HG03108 (cell line): ENCODE results near the gene HECTD1.
"Not testable (repeated sequence)": the region's sequence is repeated elsewhere in the genome, so short reads cannot be mapped to it uniquely, and the experiment has no call there.

Experiments
- ATAC-seq: cut with Tn5 transposase; IDR thresholded peaks from one replicate; pipeline ENCODE4 v1.9.1; 2021; ENCODE audit warnings: moderate library complexity; ENCODE audit not compliant: unreplicated experiment

HECTD1 gene

DNA sequence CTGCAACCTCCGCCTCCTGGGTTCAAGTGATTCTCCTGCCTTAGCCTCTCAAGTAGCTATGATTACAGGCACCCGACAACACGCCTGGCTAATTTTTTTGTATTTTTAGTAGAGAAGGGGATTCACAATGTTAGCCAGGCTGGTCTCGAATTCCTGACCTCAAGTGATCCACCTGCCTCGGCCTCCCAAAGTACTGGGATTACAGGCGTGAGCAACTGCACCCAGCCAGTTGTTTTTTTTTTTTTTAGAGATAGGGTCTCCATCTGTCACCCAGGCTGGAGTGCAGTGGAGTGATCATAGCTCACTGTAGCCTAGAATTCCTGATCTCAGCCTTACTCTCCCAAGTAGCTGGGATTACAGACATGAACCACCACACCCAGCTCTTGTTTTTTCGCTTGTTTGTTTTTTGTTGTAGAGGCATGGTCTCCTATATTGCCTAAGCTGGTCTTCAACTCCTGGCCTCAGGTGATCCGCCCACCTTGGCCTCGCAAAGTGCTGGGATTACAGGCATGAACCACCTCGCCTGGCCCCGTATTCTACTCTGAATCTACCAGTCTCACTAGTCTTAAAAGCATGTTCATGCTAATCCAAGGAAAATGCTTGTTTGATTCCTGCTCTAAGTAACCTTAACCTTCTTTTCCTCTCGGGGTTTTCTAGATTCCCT lies 149.8 kb downstream of the HECTD1 start:
- ATAC-seq, result no peak

GRCh38 chr14:31057035-31057434 lies 150.6 kb downstream of the HECTD1 start:
- no peak for ATAC-seq

- ATAC-seq, result not testable (repeated sequence)
These were observed 154.5 kb downstream of the HECTD1 start for GRCh38 chr14:31052905-31053586.

- ATAC-seq, result no peak
These were observed 156.1 kb downstream of the HECTD1 start for GRCh38 chr14:31051511-31051910.

GRCh38 chr14:31051023-31051422 lies 156.6 kb downstream of the HECTD1 start:
- no peak for ATAC-seq
